NCI-H2029 treated with DMSO at 0.1 percent for 48 hours (cell line): Measurements from ENCODE around the gene FRMD1.

Experiments used
- DNase-seq: peaks from one replicate; lab custom pipeline; 2025; lab: John Stamatoyannopoulos, UW

FRMD1 gene

GRCh38 chr6:168111911-168112310 lies 32.9 kb upstream of the FRMD1 start:
- no peak for DNase-seq

GRCh38 chr6:168110437-168110836 lies 31.4 kb upstream of the FRMD1 start:
- DNase-seq = no peak

GRCh38 chr6:168109171-168109570 lies 30.2 kb upstream of the FRMD1 start:
- no peak for DNase-seq

DNA sequence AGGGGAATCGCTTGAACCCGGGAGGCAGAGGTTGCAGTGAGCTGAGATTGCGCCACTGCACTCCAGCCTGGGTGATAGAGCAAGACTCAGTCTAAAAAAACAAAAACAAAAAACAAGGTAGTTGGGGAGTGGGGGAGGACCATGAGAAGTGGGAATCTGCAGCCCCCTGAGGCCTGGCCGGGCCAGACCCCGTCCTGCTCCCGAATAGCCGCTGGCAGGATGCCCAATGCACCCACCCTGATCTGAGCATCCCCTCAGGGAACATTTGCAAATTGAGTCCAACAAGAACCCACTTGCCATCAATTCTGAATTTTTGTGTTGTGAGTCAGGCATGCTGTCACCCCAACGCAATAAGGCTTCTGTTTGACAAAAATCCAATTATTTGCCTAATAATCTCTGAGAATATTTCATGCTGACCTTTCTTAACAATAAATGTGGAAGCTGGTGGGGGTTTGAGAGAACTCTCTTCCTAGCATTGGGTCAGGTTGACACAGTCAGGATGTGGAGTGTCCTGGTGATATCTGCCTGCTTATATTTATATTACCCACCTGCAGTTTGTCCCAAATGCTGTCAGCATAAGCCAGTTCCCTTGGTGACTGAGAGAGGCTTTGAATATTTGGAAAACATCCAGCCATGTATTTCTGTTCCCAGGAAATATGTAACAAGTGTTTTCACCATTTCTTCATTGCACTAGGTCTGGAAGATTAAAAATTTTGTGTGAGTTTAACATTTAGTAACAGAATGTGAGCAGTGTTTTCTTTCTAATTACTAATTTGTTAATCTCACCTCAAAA lies 28.4 kb upstream of the FRMD1 start:
- peak; percentile 26 for DNase-seq

GRCh38 chr6:168106633-168107005 lies 27.6 kb upstream of the FRMD1 start:
- DNase-seq = no peak

- DNase-seq = peak; percentile 30
Measured at GRCh38 chr6:168105813-168106632, 27.0 kb upstream of the FRMD1 start.

GRCh38 chr6:168104636-168105035 lies 25.6 kb upstream of the FRMD1 start:
- DNase-seq = no peak

GRCh38 chr6:168103050-168103830 lies 24.2 kb upstream of the FRMD1 start:
- peak; percentile 87 for DNase-seq

DNA sequence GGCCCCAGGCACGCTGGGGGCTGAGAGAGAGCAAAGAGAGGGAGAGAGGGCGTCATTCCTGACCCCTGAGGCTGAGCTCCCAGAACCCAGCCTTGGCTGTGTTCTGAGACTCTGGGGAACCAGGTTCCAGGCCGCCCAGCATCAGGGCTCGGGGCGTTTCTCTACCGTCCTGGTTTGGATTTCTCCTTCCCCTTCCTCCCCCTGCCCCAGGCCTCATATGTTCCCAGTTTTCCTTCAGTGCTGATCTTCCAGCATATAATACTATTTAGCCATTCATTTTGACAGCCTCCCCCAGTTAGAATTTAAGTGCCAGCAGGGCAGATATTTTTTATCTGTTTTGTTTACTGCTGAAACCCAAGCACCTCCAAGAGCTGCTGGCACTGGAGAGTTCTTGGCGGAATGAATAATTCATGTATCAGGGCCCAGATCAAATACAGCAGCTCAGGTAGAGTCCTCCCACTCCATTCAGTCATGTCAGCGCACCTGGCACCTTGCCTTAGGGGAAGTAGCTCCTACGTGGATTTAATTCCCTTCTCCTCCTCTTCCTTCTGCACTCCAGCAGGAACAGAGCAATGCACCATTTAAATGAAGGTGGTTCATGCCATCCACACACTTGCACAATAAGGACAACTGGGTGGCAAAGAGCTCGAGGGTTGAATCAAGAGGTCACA lies 23.4 kb upstream of the FRMD1 start:
- DNase-seq = peak; percentile 98

GRCh38 chr6:168101590-168102314 lies 22.7 kb upstream of the FRMD1 start:
- DNase-seq = no peak

DNA sequence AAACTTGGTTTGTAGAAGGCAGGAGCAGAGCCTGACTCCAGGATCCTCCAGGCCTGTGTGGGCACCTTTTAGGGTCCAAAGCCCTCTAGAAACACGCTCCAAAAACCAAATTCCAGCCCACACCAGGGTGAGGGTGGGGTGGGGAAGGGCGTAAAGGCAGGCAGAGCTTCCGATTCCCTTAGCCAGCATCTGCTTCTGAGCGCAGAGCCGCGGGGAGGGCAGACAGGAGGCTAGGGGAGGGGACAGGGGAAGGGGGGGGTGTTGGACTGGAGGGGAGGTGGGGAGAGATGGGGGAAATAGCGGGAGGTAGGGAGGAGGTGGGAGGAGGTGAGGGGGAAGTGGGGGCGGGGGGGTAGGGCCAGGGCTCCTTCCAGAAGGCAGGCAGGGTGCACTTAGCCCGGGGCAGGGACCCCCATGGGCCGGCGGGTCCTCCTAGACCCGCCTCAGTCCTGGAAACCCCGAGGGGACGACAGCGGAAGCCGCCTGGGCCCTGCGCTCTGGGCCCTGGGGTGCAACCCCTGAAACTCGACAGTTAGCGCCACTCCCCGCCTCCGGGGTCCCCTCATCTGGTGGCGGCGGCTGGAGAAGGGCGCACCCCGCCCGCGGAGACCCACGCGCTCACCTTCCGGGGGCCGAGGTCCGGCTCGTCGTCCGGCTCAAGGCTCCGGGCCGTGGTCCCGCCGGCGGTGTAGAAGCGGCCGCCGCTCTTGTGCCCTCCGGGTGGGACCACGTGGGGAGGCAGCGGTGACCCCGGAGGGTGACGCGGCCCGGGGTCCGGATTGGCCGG lies 22.0 kb upstream of the FRMD1 start:
- no peak for DNase-seq

DNA sequence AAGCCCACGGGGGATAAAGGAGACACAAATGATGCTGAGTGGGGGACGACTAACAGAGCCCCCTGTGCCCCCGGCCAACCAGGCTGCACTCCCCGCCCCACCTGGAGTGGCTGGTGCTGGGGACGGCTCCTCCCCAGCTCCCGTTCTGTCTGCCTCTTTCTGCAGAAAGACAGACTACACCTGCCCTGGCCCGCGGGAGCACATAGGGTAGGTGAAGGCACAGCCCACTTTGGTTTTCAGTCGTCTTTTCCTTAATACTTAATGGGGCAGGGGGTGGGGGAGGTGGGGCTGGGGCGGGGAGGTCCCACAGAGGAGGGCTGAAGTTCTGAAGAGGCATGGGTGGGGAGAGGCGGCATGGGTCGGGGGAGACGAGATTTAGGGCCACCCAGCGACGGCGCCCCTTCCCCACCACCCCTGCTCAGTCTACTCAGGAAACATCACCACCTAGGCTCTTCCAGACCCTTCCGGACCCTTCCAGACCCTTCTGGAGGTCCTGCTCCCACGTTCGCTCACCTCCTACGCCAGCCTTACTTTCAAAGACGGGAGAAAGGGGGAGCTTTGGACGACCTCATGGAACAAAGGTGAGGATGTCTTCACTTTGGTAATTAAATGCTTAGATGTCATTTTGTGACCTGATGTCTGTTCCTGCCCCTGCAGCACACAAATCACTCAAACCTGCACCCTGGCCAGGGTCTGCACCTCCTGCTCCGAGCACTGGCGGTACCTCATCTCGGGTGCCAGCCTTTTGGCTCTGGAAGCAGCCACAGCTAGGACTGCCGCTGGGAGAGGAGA lies 21.2 kb upstream of the FRMD1 start:
- DNase-seq = no peak

GRCh38 chr6:168099201-168100010 lies 20.4 kb upstream of the FRMD1 start:
- DNase-seq = no peak

- DNase-seq = no peak
Measured at GRCh38 chr6:168098431-168098861, 19.4 kb upstream of the FRMD1 start.

- peak; percentile 32 for DNase-seq
Measured at GRCh38 chr6:168097621-168098430, 18.8 kb upstream of the FRMD1 start.

DNA sequence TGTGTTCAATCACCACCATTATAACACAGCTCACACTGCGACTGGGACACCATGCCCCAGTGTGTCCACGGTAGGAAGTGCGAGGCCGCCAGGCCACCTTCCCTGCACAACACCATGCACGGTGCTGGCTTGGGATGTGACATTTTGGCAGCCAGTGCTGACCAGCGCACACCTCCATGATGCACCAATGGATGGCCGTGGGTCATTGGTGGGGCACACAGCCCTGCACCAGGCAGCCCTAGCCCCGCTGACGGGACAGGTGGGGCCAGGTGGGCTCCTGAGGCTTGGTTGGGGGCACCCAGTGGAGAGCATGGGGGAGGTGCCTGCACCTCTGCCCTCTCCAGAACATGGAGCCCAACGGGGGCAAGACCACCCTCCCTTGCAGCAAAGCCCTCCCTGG lies 18.2 kb upstream of the FRMD1 start:
- no peak for DNase-seq

DNA sequence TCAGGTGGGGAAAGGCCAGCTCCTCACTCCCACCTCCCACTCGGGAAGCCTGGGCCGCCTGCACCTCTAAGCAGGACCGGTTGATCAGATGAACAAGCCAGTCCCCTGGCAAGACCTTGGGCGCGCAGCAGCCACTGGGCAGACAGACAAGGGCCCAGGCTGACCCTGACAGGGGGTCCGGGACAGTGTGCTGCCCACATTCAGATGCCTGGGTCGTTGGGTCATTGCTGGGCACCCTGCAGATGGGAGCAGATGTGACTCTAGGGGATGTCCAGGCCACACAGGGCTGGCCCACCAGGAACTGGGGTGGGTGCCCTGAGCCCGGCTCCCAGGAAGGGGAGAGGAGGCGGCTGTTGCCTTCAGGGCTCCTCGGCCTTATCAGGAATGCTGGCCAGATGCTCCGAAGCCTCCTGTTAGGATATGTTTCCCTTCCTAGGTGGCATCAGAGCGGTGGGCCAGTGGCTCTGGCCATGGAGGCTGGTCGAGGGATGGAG lies 17.3 kb upstream of the FRMD1 start:
- DNase-seq = no peak
